ENCODE results near the gene MORN1. TPM values are rescaled to one million over a fixed set of nuclear protein-coding genes. Genes with fewer than 3 reads are reported as not detected.

Gene MORN1
- total and polyA plus RNA-seq, 4 donors = 2.3 to 6.9 (median 3.6) TPM

DNA sequence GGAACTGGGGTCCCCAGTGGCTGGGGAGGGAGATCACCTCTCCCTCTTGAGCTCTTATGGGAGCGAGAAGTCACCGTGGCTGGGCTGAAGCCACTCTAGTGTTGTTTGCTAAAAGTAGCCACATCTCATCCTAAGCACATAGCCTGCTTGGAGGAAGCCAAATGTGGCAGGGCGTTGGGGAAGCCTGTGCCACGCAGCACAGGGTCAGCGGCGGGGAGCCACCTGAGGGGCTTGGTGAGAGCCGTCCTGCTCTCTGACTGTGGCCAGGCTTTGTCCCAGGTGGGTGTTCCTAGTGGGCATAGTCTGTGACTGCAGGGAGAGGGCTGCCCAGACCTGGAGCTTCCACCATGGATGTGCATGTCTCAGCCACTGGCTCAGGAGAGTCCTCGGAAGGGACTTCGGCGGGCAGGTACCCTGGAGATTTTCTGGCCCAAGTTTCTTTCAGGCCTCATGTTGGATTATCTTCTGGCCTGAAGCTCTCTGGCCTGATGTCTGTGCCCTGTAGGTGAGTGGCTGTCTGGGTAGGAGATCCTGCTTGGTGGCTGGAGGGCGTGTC is 38.9 kb downstream of the MORN1 start (continued):
- TF ChIP-seq, protein P1, sequence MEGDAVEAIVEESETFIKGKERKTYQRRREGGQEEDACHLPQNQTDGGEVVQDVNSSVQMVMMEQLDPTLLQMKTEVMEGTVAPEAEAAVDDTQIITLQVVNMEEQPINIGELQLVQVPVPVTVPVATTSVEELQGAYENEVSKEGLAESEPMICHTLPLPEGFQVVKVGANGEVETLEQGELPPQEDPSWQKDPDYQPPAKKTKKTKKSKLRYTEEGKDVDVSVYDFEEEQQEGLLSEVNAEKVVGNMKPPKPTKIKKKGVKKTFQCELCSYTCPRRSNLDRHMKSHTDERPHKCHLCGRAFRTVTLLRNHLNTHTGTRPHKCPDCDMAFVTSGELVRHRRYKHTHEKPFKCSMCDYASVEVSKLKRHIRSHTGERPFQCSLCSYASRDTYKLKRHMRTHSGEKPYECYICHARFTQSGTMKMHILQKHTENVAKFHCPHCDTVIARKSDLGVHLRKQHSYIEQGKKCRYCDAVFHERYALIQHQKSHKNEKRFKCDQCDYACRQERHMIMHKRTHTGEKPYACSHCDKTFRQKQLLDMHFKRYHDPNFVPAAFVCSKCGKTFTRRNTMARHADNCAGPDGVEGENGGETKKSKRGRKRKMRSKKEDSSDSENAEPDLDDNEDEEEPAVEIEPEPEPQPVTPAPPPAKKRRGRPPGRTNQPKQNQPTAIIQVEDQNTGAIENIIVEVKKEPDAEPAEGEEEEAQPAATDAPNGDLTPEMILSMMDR (IDR thresholded peaks at IDR 0.05; ENCODE audit: low read depth, low read length, missing input control) = no peak
- no peak for TF ChIP-seq FOXA2 (IDR thresholded peaks at IDR 0.05)

DNA sequence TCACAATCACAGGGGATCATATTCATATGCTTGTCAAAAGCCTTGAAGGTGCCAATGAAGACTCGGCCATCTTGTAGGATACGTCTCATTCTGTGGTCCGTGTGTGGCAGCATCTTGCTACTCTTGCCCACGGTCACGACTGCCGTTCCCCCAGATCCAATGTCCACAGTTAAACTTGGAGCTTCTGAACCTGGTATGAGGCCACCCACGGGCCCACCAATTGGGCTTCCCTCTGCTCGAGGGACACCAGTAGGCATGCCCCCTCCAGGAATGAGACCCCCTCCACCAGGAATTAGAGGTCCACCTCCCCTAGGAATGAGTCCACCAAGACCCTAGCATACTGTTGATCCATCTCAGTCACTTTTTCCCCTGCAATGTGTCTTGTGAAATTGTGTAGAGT is 39.6 kb downstream of the MORN1 start:
- 91% methylated on average over 8 of the region's 8 CpGs for WGBS
- H3K9me3 ChIP-seq (ENCODE audit: control insufficient read depth in 4 of 4, low read length in 3 of 4) = no peaks in the 10 kb centered on the region
- H3K4me1 ChIP-seq (ENCODE audit: control insufficient read depth in 4 of 4, insufficient read depth in 4 of 4, low read length in 3 of 4) = no peaks in the 10 kb centered on the region
- TF ChIP-seq, protein P2, sequence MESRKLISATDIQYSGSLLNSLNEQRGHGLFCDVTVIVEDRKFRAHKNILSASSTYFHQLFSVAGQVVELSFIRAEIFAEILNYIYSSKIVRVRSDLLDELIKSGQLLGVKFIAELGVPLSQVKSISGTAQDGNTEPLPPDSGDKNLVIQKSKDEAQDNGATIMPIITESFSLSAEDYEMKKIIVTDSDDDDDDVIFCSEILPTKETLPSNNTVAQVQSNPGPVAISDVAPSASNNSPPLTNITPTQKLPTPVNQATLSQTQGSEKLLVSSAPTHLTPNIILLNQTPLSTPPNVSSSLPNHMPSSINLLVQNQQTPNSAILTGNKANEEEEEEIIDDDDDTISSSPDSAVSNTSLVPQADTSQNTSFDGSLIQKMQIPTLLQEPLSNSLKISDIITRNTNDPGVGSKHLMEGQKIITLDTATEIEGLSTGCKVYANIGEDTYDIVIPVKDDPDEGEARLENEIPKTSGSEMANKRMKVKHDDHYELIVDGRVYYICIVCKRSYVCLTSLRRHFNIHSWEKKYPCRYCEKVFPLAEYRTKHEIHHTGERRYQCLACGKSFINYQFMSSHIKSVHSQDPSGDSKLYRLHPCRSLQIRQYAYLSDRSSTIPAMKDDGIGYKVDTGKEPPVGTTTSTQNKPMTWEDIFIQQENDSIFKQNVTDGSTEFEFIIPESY (IDR thresholded peaks at IDR 0.05) = no peak
- TF ChIP-seq EGR1 (IDR thresholded peaks at IDR 0.05; ENCODE audit: low read depth in 2 of 2) (no peak), HNF4A (conservative IDR thresholded peaks at IDR 0.05) (no peak), HNF4G (IDR thresholded peaks at IDR 0.05) (no peak), FOXA1 (IDR thresholded peaks at IDR 0.05) (no peak), RAD21 (IDR thresholded peaks at IDR 0.05) (no peak), TAF1 (conservative IDR thresholded peaks at IDR 0.05) (no peak), NR2F2 (IDR thresholded peaks at IDR 0.05) (no peak)
- TF ChIP-seq, protein P1 (IDR thresholded peaks at IDR 0.05; ENCODE audit: low read depth, low read length, missing input control) = no peak
- TF ChIP-seq, protein P3, sequence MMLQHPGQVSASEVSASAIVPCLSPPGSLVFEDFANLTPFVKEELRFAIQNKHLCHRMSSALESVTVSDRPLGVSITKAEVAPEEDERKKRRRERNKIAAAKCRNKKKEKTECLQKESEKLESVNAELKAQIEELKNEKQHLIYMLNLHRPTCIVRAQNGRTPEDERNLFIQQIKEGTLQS (IDR thresholded peaks at IDR 0.05) = no peak
- TF ChIP-seq, protein P4, sequence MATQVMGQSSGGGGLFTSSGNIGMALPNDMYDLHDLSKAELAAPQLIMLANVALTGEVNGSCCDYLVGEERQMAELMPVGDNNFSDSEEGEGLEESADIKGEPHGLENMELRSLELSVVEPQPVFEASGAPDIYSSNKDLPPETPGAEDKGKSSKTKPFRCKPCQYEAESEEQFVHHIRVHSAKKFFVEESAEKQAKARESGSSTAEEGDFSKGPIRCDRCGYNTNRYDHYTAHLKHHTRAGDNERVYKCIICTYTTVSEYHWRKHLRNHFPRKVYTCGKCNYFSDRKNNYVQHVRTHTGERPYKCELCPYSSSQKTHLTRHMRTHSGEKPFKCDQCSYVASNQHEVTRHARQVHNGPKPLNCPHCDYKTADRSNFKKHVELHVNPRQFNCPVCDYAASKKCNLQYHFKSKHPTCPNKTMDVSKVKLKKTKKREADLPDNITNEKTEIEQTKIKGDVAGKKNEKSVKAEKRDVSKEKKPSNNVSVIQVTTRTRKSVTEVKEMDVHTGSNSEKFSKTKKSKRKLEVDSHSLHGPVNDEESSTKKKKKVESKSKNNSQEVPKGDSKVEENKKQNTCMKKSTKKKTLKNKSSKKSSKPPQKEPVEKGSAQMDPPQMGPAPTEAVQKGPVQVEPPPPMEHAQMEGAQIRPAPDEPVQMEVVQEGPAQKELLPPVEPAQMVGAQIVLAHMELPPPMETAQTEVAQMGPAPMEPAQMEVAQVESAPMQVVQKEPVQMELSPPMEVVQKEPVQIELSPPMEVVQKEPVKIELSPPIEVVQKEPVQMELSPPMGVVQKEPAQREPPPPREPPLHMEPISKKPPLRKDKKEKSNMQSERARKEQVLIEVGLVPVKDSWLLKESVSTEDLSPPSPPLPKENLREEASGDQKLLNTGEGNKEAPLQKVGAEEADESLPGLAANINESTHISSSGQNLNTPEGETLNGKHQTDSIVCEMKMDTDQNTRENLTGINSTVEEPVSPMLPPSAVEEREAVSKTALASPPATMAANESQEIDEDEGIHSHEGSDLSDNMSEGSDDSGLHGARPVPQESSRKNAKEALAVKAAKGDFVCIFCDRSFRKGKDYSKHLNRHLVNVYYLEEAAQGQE (IDR thresholded peaks at IDR 0.05) = no peak
- H3K27me3 ChIP-seq (ENCODE audit: control insufficient read depth in 4 of 4, insufficient read depth in 4 of 4, low read length in 3 of 4) = no peaks in the 10 kb centered on the region
- no peak for DNase-seq (ENCODE audit: low spot score)
- no peak overlapping the region for H3K4me3 ChIP-seq (ENCODE audit: low read depth in 1 of 3, low read length in 3 of 3)
- H3K9ac ChIP-seq (ENCODE audit: low read depth in 1 of 2, low read length in 2 of 2) = no peak overlapping the region
- no peaks in the 10 kb centered on the region for H3K36me3 ChIP-seq (ENCODE audit: control insufficient read depth in 4 of 4, insufficient read depth in 3 of 4, low read depth in 1 of 4, low read length in 3 of 4)
- H3K27ac ChIP-seq (ENCODE audit: low read depth in 1 of 2, low read length in 2 of 2) = no peak overlapping the region

All from liver (tissue), 9 donors.